Hepatocyte (in vitro differentiated cells): ENCODE data around the gene PPFIA4.

Experiments
- EZH2 ChIP-seq: fragments of 200-600 bp; sonication (generic); IDR thresholded peaks from 2 replicates; pipeline ENCODE4 v1.6.1; 2016; ENCODE audit warnings: antibody characterized with exemption, mild to moderate bottlenecking, borderline replicate concordance
- EZH2phosphoT487 ChIP-seq: fragments of 200-600 bp; sonication (generic); IDR thresholded peaks from one replicate; pipeline ENCODE4 v1.6.1; 2018; ENCODE audit warnings: antibody characterized with exemption, mild to moderate bottlenecking, low read depth, moderate library complexity; ENCODE audit not compliant: unreplicated experiment, severe bottlenecking
- TF ChIP-seq, protein P1 (sequence below): fragments of 200-600 bp; sonication (generic); IDR thresholded peaks from 2 replicates; pipeline ENCODE4 v1.5.1; 2016; ENCODE audit warnings: antibody characterized with exemption, mild to moderate bottlenecking; ENCODE audit not compliant: poor library complexity

DNA sequence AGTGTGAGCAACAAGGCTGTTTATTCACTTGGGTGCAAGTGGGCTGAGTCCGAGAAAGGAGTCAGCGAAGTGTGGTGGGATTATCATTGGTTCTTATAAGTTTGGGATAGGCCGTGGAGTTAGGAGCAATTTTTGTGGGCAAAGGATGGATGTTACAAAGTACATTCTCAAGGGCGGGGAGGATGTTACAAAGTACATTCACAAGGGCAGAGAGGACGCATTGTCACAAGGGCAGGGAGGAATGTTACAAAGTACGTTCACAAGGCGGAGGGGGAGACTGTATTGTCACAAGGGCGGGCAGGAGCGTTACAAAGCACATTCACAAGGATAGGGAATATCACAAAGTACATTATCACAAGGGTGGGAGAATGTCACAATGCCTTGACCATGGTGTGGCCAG is 24.3 kb upstream of the PPFIA4 start:
- TF ChIP-seq, protein P1, sequence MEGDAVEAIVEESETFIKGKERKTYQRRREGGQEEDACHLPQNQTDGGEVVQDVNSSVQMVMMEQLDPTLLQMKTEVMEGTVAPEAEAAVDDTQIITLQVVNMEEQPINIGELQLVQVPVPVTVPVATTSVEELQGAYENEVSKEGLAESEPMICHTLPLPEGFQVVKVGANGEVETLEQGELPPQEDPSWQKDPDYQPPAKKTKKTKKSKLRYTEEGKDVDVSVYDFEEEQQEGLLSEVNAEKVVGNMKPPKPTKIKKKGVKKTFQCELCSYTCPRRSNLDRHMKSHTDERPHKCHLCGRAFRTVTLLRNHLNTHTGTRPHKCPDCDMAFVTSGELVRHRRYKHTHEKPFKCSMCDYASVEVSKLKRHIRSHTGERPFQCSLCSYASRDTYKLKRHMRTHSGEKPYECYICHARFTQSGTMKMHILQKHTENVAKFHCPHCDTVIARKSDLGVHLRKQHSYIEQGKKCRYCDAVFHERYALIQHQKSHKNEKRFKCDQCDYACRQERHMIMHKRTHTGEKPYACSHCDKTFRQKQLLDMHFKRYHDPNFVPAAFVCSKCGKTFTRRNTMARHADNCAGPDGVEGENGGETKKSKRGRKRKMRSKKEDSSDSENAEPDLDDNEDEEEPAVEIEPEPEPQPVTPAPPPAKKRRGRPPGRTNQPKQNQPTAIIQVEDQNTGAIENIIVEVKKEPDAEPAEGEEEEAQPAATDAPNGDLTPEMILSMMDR: no peak
- TF ChIP-seq EZH2 (no peak), EZH2phosphoT487 (no peak)
